DMS153 (cell line): ENCODE measurements around the gene REG4.
"Not testable (repeated sequence)": the region's sequence is repeated elsewhere in the genome, so short reads cannot be mapped to it uniquely, and the experiment has no call there.

Experiments used
- DNase-seq: peaks from one replicate; lab custom pipeline; 2025; lab: John Stamatoyannopoulos, UW

Gene REG4

DNA sequence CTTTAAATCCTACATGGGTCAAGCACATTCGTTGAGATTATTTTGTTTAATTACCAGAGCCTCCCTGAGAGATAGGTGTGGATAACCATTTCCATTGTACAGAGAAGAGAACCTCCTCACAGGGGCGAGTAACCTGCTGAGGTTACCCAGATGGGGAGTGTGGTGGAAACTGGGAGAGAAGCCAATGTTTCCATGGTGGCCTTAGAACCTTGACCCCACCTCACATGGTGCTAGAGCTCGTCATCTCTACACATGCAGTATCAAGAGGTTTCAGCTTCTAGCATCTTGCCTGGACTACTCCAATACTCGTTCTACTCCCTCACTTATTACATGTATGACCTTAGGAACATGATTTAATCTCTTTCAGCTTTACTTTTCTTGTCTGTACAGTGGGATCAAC is 4.8 kb downstream of the REG4 start:
- DNase-seq = no peak

DNA sequence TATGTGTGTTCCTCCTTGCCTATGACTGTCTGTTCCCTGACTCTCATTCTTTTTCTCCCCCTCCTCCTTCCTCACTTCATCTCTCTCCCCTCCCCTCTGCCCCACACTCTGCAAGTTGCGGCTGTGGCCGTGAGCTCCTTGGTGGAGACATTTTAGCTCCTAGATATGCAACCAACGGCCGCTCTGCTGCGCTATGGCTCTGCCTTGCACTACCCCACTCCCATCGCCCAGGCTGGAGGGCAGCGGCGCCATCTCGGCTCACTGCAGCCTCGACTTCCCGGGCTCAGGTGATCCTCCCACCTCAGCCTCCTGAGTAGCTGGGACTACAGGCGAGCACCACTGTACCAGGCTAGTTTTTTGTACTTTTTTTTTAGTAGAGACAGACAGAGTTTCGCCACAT is 5.5 kb downstream of the REG4 start:
- DNase-seq = no peak

DNA sequence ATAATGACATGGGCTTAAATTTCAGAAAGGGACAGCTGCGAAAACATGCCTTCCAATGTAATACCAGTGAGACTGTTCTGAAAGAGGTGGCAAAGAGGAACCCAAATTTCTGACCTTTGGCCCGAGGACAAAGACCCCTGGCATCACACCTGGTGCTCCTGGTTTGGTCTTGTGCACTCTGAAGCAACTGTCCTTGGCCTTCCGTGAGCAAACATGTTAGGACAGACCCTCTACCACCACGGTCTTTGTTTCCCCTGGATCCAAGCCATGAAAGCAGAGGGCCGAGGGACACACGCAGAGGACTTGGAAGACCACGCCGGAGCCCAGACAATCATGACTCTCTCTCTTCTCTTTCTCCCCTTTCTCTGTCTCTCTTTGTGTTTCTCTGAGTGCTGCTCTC is 6.0 kb downstream of the REG4 start:
- no peak for DNase-seq

DNA sequence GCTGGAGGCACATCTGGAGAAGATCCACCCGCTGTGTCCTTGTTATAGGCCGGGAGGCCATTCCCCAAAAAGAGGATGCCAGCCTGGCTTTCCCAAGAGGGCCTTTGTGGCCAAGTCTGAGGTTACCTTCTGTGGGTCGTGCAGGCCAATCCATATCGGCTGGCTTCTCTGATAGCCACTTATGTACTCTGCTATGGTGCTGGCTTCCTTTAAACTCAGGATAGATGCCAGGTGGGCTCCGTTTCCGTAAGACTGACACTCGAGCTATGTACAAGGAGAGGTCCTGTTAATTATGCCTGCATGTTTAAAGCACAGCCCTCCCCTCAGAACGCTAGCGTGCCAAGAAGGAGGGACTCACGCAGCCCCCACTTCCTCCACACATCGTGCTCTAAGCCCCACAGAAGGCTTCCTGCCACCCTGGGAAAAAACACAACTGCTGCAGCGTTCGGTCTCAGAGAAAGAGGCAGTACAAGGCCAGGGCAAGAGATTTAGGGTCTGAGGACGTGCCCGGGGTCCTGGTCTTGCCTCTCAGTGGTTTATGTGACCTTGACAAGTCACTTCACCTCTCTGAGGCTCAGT is 11.6 kb downstream of the REG4 start:
- no peak for DNase-seq

DNA sequence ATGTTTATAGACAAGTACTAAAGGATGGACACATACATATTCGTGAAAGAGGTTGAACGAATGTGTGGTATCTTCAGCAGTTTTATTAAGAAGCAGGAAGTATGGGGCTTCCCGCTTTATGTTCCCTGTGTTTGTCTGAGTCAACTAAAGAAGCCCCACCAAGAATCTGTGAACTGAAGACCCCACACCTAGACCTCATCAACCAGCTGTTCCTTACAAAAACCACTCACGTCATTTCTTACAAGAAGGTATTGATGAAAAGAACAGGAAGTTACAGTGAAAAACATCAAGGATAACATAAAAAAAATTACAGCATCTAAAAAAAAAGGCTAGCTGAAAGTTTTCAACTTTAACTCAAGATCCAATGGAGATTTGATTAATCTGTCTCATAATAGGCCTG is 12.3 kb downstream of the REG4 start:
- DNase-seq = no peak

DNA sequence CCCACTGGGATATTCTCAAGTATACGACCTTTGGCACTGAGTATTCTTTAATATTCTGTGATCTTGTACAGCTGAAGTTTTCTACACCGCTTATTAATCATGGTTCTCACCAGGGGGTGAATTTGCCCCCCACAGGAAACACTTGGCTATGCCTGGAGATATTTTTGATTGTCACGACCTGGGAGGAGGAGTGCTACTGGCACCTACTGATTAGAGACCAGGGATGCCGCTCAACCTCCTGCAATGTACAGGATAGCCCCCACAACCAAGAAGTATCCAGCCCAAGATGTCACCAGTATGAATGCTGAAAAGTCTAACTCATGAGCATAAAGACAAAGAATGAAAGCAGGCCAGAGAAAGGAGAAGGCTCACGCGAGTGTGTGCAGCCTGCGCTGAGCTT is 13.7 kb downstream of the REG4 start:
- no peak for DNase-seq

DNA sequence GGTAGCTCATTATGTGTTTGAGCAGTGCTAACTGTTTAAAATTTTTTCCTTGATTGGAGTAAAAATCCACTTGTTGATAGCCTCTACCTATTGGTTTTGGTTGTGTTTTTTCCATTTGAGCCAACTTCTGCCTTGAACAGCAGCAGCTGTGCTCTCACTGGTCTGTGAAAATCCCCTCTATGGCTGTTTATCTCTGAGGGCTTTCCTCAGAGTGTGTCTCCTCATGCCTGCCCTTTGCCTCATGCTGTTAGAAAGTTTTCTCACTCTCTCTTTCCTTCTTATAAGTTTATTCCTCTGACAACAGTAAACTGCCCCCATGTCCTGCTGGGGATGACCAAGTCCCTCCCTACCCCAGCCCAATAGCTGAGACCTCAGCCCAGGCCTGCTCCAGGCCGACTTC is 14.1 kb downstream of the REG4 start:
- DNase-seq = no peak

DNA sequence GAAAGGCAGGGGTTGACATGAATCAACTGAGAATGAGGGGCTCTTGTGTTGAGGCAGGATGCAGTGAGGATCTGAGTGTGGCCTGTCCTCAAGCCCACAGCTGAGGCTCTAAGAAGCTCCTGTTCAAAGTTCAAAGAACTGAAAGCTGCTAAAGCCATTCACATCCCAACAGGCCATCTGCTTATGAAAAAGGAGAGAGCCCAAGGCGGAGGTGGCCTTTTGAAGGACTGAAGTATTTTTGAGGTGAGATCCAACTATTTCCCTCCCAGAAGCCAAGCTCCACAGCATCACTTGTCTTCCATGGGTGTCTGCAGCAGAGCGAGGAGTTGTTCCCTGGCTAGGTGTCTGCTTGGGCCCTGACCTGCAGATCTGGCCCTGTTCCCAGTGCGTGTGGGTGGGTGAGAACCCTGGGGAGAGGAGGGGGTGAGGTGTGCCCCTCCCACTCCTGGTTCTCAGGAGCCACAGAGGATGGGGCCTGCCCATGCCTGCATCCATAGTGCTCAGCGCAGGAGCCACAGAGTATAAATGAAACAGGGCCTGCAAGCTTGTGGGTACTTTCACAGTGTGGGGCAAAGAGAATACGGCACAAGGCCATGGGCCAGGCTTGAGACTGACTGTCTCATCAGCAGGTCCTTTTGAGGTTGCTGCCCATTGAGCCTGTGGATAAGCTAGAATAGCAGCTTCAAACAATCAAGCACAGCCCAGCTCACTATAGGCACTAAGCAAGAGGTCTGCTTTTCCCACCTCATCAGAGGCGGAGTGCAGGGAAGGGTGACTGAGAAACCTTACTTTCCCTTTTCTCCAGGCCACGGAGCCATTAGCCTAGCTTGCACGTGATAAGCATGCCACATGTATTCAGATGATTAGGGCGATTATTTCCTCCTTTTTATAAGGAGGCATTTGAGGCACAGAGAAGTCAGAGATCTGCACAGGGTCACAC is 15.7 kb downstream of the REG4 start:
- no peak for DNase-seq

DNA sequence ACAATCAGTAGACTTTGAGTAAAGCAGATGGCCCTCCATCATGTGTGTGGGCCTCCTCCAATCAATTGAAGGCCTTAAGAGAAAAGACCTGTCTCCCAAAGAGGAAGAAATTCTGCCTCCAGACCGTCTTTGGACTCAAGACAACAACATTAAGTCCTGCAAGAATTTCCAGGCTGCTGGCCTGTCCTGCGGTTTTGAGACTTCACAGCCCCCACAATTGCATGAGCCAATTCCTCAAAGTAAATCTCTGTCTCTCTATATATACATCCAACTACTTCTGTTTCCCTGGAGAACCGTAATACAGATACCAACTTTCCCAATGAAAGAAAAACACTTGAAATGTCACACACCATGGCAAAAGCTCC is 16.4 kb downstream of the REG4 start:
- no peak for DNase-seq

DNA sequence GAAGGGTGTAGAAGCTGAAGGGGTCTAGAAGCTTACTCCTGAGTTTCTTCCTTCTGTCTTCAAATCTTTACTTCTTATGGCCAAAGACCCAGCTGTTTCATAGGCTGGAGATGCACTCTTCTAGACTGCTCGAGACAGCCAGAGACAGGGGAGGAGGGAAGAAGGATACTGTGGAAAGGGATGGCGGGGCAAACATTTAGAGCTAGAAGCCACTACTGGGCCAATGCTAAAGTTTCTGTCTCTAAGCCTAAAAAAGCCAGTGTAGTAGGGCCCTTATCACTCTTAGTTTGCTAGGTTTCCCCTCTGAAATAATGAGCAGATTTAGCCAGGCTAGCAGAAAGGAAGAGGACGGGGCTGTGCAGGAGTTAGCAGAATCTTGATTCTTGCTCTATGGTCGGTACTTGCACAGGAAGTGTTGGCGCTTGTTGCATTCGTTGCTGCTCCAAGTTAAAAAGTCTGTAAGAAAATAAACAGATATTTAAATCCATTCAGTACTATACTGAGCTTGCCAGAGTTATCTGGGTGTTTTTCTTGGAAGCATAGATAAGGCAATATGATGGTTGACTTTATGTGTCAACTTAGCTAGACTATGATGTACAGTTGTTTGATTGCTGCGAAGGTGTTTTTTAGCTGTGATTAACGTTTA is 16.9 kb downstream of the REG4 start:
- DNase-seq = no peak

DNA sequence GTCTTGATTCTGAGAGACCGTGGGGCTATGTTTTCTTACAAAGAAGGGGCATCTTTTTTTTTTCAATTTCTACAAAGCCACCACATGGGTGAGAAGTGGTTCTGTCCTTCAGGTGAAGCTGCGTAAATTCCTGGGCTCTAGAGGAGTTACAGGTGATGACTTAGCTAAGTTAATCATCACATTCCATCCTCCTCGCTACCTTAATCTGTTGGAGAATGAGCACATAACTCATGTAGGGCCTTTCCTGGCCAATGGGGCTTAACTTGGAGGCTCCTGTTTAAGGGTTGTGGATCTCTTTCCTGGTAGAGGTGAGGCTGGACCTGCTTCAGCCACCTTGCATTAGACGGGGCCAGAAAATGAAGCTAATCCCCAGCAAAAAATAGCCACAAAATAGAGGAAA is 19.9 kb downstream of the REG4 start:
- no peak for DNase-seq

DNA sequence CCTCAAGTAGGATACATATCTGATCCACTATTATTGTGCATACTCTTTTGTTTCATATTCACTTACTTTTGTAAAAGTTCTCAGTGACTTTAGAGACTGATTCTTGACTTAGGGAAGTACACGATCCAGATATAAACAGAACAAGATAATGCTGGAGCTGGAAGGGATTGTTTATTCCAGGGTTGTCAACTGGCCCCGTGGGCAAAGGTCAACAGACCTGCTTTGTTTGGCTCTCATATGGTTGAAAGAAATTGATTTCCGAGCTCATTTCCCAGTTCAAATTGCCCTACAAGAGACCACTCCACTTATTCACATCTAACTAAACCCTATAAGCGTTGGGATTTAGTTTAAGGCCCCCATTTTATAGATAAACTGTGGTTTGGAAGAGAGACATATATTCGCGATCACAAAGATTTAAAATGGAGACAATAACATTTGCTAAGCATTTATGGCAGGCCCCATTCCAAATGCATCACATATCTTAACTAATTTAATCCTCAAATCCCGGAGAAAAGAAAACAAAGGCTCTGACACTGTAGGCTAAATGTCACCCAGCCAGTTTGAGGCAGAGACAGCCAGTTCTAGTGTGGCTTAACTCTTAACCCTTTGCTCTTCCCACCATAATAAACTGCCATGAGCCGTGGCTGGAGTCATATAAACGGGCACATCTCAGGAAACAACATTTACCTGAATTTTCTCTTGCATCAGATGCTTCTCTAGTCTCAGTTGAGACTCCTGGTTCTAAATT is 20.6 kb downstream of the REG4 start:
- DNase-seq = no peak

DNA sequence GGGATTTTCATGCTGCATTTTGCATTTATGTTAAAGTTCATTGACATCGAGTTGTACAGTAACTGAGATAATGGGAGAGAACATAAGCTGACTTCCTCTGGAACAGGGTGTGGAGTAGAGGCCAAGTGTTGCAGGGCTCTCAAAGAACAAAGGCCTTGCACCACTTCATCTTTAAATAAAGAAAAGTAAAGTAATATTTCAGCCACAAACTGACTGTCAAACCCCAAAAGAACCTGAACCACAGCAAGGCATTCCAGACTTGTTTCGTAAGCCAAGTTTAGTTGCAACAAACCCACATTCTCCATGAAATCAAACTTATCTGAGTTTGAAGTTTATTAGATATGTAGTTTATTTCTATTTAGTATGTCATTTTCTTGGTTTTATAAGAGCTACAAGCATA is 23.5 kb downstream of the REG4 start:
- no peak for DNase-seq

DNA sequence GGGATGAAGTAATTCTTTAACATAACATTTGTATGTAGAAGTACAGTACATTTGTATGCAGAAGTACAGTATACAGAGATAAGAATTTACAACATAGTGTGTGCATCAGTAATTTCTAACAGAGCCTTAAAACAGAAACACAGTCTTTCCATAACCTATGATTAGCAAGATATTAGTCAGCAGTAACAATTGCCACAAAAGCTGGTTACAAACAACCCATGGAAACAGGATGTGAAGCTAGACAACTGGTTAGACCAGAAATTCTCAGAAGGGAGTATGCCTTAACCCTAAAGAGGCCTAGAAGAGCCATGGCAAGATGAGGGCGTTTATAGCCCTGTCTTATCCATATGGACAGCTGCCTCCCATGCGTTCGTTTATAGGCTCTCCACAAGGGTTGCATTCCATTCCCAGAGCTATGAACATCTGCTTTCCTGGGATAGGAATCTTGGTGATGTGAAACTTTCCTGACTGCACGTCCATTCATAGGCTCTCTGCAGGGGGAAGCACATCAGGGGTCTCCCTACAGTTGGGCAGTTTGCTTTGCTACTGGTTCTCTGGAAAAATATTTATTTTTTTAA is 24.7 kb downstream of the REG4 start:
- not testable (repeated sequence) for DNase-seq

DNA sequence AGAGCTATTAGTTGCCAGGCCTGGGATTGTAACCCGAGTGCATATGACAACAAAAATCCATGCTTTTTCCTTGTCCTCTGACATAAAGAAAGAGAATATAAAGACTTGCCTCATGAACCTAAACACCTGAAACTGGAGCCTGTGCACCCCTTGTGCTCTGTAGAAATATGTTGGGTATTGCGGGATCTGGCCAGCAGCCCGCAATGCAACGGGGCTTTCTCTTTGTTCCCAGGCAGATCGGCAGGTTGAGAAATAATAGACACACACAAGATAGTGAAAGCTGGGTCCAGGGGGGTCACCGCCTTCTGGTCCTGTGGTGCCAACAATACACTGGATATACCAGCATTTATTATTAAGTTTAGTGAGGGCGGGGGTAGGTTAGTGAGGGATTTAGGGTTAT is 25.2 kb downstream of the REG4 start:
- DNase-seq = not testable (repeated sequence)

DNA sequence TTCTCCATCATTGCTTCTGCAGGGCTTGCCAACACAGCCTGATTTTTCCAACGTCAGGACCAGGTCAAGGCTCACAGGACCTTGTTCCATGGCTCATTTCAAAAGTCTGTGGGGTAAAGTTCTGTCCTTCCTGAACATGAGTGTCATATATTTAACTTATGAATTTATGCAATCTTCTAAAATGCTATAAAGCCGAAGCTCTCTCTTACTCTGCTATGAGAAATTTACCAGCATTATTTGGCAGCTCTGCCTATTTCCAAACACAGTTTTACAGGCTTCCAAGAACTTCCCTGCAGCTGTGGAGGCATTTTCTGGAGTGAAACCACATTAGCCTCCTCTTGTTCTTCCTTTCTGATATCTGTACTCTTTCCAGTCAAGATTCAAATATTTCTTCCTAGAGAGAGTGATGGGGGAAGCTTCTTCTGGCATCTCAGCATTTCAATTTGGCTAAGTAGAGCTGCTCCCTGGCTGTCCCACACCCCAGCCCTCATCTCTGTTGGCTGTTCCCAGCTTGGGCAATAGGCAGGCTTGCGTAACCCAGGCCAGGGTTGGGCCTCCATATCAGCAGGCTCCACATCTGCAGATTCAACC is 27.0 kb downstream of the REG4 start:
- no peak for DNase-seq

DNA sequence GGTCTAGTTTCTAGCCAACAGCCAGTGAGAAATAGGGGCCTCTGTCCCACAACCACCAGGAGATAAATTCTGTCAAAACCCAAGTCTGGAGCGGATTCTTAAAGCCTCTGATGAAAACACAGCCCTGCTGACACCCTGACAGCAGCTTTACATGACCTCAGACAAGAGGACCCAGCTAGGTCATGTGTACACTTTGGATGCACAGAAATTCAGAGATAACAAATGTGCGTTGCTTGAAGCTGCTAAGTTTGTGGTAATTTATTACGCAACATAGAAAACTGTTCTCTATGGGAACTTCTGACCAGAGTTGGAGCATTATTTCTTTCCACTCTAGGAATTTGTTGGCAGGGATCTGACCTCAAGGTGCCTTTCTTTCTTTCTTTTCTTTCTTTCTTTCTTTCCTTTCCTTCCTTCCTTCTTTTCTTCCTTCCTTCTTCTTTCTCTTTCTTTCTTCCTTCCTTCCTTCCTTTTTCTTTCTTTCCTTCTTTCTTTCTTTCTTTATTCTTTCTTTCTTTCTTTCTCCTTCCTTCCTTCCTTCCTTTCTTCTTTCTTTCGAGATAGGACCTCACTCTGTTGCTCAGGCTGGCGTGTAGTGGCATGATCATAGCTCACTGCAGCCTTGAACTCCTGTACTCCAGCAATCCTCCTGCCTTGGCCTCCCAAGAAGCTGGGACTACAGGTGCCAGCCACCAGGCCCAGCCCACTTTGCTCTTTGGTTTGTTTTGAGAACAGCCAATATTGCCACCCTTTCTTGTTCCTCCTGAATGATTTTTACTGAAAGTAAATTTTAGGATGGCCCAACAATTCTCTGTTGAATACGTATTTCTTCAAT is 27.7 kb downstream of the REG4 start:
- DNase-seq = no peak

DNA sequence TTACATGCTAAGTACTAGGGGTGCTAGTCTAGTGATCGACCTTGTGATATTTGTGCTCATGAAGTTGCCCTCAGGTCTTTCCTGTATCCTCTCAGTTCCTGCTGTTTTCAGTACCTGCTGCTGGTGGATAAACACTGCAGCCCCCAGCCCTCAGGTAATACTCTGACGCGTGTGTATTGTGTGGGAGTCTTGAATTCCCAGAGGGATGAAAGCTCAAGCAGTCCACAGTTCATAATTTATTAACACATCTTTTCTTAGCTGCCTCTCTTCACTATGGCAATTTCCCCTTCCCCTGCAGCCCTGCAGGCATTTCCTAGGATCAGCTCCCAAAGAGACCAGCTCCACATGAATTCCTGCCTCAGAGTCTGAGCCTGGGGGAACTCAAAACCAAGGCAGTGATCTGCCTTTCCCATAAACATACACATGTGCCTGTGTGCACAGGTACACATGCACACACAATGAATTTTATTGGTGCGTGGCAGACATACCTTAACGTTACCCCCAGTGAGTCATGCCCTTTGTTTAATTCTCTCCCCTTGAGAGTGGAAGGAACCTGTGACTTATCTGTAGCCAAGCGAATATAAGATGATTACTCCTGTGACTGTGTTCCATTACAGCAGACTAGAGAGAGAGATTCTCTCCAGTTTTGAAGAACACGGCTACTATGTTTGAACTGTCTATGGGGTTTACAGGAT is 28.5 kb downstream of the REG4 start:
- DNase-seq = no peak

DNA sequence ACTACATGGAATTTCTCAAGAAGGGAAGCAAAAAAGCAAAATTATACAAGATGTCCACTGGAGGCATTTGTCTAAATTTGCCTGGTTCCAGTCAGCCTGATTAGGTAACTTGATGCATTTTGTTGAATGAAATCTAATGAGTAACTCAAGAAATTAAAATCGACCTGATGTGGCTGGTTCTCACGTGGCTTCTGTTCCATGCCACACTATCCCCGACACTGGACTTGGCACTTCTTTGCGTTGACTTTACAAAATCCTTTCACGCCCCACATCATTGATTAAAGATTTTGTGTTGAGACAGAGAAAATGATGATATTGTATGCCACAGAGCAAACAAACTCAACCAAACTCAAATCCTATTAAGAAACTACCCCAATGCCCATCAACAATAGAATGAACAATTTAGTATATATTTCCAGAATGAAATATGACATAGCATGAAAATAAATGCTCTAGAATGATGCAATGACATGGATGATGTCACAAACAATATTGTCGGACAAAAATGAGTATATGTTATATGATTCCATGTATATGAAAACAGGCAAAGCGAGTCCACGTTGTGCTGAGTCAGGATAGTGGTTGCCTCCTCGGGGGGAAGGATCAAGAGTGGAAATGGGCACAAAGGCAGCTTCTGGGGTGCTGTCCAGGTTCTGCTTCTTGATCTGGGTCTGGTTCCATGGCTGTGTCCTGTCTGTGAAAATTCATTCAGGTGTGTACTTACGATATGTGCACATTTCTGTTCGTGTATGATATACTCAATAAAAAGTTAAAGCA is 29.6 kb downstream of the REG4 start:
- no peak for DNase-seq
